ENCODE measurements around the gene ARHGEF26.
"Not testable (repeated sequence)": the region's sequence is repeated elsewhere in the genome, so short reads cannot be mapped to it uniquely, and the experiment has no call there.

ARHGEF26 gene

DNA sequence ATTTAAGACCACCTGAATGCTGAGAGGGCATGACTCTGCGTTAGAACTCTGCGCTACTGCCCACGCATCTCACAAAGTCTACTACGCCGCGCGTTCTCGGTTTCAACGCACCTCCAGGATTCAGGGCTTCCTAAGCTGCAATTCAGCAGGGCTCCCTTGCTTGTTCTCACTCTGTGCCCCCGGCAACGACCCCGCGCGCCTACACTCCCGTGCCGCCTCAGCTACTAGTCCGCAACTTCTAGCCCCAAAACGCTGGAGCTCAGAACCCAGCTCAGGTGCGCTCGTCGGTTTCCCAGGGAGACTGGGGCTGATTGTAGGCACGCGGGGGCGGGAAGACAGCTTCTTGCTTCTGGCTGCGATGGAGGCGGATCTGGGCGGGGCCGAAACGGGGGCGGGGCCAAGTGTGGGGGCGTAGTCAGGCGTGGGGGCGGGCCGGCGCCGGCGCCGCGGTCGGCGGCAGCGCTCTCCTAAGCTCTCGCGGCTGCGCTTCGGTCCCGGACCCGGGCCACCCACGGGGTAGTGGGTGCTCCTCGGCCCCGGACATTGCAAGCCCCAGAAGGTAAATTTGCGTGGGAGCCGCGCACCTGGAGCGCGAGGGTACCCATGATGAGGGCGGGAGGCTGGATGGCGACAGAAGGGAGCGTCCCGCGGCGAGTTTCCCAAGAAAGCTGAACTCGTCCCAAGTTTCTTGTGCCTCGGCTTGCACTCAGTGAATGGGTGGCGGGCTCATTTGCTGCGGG, at the start of gene ARHGEF26:
ARHGEF26 (plus strand) TSS at position 430 of the 740 bp plus-strand sequence. CDS start 603 bp downstream, outside the sequence.
- DNase-seq: peak; percentile 73

DNA sequence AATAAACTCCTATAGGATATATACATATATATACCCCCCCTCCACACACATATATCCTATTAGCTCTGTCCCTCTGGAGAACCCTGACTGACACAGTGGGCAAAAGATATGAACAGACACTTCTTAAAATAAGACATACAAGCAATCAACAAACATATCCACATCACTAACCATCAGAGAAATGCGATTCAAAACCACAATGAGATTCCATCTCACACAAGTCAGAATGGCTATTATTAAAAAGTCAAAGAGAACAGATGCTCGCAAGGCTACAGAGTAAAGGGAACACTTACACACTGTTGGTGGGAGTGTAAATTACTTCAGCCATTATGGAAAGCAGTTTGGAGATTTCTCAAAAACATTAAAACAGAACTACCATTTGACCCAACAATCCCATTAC, 46.2 kb upstream of the ARHGEF26 start:
- DNase-seq: no peak

- no peak for DNase-seq
These were observed 42.5 kb upstream of the ARHGEF26 start for GRCh38 chr3:154078672-154079071.

DNA sequence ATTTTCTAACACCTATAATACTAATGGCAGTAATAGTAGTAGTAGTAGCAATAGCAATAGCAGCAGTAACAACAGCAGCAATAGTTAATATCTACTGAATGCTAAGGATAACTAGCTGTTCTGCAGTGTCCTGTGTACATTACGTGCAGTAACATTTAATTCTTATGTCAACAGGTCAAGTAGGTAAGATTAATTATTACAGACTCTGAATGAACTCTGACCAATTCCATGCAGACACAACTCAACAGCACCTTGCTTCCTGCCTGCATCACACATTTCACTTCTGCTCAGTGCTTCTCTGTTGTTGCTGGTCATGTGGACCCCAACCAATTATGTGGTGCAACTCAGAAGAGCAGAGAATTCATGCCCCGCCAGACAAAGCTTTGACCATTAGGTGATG, 39.9 kb upstream of the ARHGEF26 start:
- DNase-seq: no peak

GRCh38 chr3:154085071-154085470, 36.1 kb upstream of the ARHGEF26 start:
- DNase-seq: no peak

DNA sequence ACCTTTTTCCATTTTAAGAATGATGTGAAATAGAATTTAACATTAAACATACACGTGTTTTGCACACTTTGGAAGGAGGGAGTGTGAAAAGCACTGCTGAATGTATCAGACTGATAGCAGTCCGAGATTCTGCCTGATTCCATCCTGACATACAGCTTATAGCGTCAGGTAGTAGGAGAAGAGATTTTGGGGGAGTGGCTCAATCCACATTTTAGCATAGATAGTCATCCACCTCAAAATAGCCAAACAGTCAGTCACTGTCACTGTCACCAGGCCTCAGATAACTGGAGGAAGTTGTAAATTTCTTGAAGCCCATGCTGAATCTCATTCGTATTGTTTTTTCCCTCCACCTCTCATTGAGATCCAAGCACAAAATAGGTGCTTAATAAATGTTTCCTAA, 35.4 kb upstream of the ARHGEF26 start:
- DNase-seq: no peak

GRCh38 chr3:154086286-154086685, 34.9 kb upstream of the ARHGEF26 start:
- DNase-seq: no peak

DNA sequence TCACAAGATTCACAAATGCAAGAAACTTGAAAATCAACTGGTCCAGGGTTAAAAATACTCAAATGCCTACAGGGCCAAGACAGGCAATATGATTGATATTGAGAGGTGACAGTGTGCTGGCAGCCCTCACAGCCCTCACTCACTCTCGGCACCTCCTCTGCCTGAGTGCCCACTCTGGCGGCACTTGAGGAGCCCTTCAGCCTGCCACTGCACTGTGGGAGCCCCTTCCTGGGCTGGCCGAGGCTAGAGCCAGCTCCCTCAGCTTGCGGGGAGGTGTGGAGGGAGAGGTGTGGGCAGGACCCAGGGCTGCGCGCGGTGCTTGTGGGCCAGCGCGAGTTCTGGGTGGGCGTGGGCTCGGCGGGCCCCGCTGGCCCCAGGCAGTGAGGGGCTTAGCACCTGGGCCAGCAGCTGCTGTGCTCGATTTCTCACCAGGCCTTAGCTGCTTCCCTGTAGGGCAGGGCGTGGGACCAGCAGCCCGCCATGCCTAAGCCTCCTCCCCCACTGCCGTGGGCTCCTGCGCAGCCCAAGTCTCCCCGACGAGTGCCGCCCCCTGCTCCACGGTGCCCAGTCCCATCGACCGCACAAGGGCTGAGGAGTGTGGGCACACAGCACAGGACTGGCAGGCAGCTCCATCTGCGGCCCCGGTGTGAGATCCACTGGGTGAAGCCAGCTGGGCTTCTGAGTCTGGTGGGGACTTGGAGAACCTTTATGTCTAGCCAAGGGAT, 33.3 kb upstream of the ARHGEF26 start:
- not testable (repeated sequence) for DNase-seq

DNA sequence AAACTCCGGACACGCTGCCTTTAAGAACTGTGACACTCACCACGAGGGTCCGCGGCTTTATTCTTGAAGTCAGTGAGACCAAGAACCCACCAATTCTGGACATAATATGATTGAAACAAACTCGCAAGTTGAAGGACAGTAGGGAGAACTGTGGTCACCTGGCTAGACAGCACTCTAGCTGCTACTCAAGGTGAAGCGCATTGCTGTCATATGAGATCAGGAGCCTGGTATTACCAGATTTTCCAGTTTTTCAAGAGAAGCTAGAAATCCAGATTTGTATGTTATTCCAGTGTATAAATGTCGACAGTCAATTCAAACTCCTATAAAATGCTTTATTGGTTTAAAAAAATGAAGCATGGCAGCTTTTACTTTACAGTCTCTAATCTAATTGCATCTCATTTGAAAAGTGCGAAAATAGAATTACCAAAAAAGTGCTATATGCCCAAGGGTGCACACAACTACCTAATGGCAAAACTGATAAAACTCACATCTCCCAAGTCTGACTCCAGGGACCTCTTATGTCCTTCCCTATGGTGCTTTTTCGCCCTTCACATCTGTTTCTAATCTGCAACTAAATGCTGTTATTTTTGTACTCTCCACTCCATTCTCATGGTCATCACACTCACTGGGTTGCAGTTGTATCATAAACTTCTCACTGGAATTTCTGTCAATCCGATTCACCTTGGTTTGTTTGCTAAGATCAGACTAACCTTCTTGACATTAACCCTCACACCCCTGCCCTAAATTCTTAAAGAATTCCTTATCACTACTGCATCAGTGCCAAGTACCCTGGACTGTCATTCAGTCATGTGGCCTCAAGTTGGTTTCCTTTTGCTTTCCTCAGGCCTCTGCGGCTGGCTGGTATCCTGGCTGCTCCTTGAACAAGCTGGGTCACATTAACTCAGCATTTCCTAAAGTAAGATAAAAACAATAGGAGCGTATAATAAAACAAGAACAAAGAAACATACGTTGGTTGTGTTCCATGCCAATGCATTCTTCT, 31.5 kb upstream of the ARHGEF26 start:
- DNase-seq: no peak

DNA sequence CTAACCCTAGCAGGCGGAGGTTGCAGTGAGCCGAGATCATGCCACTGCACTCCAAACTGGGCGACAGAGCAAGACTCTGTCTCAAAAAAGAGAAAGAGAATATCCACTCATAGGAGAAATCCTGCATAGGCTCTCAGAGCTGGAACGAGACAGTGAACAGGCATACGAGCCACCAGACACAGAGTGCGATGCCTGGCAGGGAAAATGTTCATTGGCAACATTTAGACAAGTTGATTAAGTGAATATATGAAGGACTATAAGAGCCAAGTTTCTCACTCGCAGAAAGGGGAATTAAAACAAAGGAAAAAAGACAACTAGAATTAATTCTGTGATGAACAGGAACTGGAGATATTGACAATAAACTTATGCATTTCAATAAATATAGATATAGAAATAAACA, 27.1 kb upstream of the ARHGEF26 start:
- no peak for DNase-seq

GRCh38 chr3:154095832-154096421, 25.3 kb upstream of the ARHGEF26 start:
- no peak for DNase-seq

GRCh38 chr3:154098376-154098775, 22.8 kb upstream of the ARHGEF26 start:
- DNase-seq: no peak

- no peak for DNase-seq
These were observed 20.6 kb upstream of the ARHGEF26 start for GRCh38 chr3:154100556-154100955.

- DNase-seq: no peak
These were observed 19.9 kb upstream of the ARHGEF26 start for GRCh38 chr3:154101250-154101649.

DNA sequence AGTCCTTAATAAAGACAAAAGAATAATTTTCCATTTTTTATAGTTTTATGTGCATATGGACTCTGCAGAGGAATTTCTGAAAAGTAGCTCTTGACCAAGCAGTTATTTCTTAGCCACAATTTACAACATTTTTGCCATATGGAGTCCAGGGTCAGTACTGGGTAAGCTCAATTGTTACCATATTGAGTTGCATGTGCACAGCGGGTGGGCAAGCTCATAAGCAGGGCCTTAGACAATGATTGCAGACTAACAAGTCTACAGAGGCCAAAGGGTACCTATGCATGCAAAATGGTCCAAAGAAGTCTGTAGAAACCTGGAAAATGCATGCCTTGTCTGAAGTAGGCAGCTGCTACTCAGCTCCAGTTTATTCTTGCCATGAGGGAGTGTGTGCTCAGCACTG, 19.0 kb upstream of the ARHGEF26 start:
- DNase-seq: no peak

GRCh38 chr3:154105218-154105975, 15.8 kb upstream of the ARHGEF26 start:
- no peak for DNase-seq

GRCh38 chr3:154111365-154111935, 9.7 kb upstream of the ARHGEF26 start:
- DNase-seq: no peak

GRCh38 chr3:154112146-154112852, 8.9 kb upstream of the ARHGEF26 start:
- no peak for DNase-seq

- DNase-seq: no peak
These were observed 7.6 kb upstream of the ARHGEF26 start for GRCh38 chr3:154113609-154114008.

DNA sequence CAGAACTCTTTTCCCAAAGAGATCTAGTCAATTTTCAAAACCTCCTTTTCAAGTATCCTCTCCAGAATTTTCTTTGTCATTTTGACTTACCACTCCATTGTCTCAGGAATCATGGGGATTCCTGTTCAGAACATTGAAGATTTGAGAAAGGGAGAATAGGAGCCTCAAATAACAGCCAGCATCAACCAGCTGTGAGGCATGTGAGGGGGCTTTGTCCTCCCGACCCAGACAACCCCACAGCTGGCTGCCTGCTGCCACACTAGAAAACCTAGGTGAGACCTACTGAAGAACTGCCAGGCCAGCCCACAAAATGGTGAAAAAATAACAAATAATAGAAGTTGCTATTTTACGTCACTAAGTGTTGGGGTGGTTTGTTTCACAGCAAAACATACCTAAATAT, 5.9 kb upstream of the ARHGEF26 start:
- DNase-seq: no peak

DNA sequence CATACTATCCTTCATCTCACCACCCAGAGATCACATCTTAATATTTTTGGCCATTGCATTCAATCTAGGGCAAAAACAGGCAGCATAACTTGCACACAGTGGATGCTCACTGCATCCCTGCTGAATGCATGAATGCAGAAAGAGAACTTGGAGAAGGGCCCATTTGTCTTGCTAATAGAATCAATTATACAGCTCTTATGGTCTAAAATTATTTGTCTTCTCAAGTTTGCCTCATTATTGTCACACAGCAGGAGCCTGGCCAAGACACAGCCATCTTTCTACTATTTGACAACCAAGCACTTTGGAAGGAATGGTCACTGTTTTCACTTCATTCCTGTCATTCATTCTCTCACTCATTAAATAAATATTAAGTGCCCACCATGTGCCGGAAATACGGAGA, 1.2 kb upstream of the ARHGEF26 start:
- DNase-seq: no peak
